ENCODE measurements around the gene PPP1R3A. TPM values are rescaled to one million over a fixed set of nuclear protein-coding genes. Genes with fewer than 3 reads are reported as not detected.

PPP1R3A gene
- total and polyA plus RNA-seq, 2 donors (not counting 1 experiment from before 2014, with no cell fraction given) = not detected

DNA sequence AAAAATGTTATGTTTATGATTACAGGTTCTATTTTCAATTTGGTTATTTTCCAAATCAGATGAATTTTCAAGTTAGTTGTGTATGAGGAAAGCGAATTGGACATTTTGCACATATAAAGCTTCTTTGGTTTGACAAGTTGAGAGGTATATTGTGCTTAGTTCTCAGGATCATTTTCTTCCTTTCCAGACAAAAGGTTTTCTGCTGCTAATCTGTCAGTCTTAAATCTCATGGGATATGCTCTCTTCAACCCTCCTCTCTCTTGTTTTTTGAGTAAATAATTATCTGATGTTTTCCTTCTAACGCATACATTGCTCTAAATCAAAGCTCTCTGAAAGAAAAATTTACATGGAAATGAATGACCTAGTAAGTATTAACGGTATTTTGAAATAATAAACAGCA lies 77.9 kb downstream of the PPP1R3A start:
- CTCF ChIA-PET = no interaction called here
- no peak for ATAC-seq (ENCODE audit: low read depth)
- no peak overlapping the region for H3K4me3 ChIP-seq (ENCODE audit: control extremely low read depth in 1 of 5, extremely low read depth in 1 of 5, insufficient read depth in 1 of 5, low read depth in 2 of 5, low read length in 4 of 5)

DNA sequence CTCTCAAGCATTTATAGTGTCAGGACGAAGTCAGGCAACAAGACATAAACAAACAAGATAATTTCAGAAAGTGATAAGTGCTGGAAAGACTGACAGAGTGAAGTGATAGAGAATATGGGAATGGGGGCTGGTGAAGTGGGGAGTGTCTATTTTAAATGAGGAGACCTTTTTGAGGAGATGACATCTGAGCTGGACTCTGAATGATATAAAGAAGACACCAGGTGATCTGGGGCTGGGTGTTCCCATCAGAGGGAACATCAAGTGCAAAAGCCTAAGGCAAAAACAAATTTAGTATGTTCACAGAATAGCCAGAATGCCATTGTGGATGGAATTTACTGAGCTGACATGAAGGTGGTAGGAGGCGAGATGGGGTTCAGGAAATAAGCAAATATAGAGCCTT lies 83.4 kb downstream of the PPP1R3A start:
- DNase-seq (no peak), ATAC-seq (ENCODE audit: low read depth) (no peak)
- Histone ChIP-seq H3K36me3 (replicated peaks in 1 of 2; ENCODE audit: control extremely low read depth in 1 of 2, control insufficient read depth in 1 of 2, extremely low read depth in 1 of 2, insufficient read depth in 2 of 2, low read length in 1 of 2) (no peaks in the 10 kb centered on the region), H3K4me1 (ENCODE audit: control insufficient read depth in 2 of 2, insufficient read depth in 2 of 2, low read length in 2 of 2) (no peaks in the 10 kb centered on the region), H3K9me3 (ENCODE audit: control extremely low read depth in 1 of 3, control insufficient read depth in 2 of 3, insufficient read depth in 1 of 3, low read length in 2 of 3) (no peaks in the 10 kb centered on the region), H3K4me2 (replicated peaks; ENCODE audit: low read depth, low read length, poor library complexity, severe bottlenecking) (no peak overlapping the region), H3K27me3 (replicated peaks in 1 of 4; ENCODE audit: control extremely low read depth in 1 of 4, control insufficient read depth in 3 of 4, insufficient read depth in 4 of 4, low read length in 3 of 4) (no peaks in the 10 kb centered on the region), H3K4me3 (ENCODE audit: control extremely low read depth in 1 of 5, extremely low read depth in 1 of 5, insufficient read depth in 1 of 5, low read depth in 2 of 5, low read length in 4 of 5) (no peak overlapping the region), H3K27ac (ENCODE audit: low read length in 2 of 2) (no peak overlapping the region), H3K79me2 (ENCODE audit: control insufficient read depth, insufficient read depth, low read length) (no peaks in the 10 kb centered on the region), H3K9ac (ENCODE audit: low read length) (no peak overlapping the region), H4K20me1 (ENCODE audit: control insufficient read depth, insufficient read depth, low read length, poor library complexity, severe bottlenecking) (no peaks in the 10 kb centered on the region), H2AFZ (ENCODE audit: insufficient read depth, low read depth, low read length, poor library complexity, severe bottlenecking) (no peak overlapping the region)
- intact Hi-C loops (cut with micrococcal nuclease) = no loop called here
- no peak overlapping the region for H3K27ac Mint-ChIP-seq
- TF ChIP-seq, protein P1, sequence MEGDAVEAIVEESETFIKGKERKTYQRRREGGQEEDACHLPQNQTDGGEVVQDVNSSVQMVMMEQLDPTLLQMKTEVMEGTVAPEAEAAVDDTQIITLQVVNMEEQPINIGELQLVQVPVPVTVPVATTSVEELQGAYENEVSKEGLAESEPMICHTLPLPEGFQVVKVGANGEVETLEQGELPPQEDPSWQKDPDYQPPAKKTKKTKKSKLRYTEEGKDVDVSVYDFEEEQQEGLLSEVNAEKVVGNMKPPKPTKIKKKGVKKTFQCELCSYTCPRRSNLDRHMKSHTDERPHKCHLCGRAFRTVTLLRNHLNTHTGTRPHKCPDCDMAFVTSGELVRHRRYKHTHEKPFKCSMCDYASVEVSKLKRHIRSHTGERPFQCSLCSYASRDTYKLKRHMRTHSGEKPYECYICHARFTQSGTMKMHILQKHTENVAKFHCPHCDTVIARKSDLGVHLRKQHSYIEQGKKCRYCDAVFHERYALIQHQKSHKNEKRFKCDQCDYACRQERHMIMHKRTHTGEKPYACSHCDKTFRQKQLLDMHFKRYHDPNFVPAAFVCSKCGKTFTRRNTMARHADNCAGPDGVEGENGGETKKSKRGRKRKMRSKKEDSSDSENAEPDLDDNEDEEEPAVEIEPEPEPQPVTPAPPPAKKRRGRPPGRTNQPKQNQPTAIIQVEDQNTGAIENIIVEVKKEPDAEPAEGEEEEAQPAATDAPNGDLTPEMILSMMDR (IDR thresholded peaks at IDR 0.05) = no peak
- TF ChIP-seq EZH2 (IDR thresholded peaks at IDR 0.05; ENCODE audit: borderline replicate concordance, insufficient read depth, low read depth, low read length, poor library complexity, severe bottlenecking) = no peak
- H3K9me3 Mint-ChIP-seq (ENCODE audit: insufficient read depth) = no peaks in the 10 kb centered on the region
- ChIA-PET POLR2A (no interaction called here), CTCF (no interaction called here)
- no peaks in the 10 kb centered on the region for H3K27me3 Mint-ChIP-seq
- no peak overlapping the region for H3K4me3 Mint-ChIP-seq
- 60% methylated on average over 1 of the region's 2 CpGs for WGBS (ENCODE audit: insufficient coverage)
- no peaks in the 10 kb centered on the region for H3K4me1 Mint-ChIP-seq

More for the DNA sequence above, 77.9 kb downstream of the PPP1R3A start:
- whole genome bisulfite sequencing (ENCODE audit: insufficient coverage) = no CpG with 5 or more reads among the region's 3 CpGs
- TF ChIP-seq EZH2 (IDR thresholded peaks at IDR 0.05; ENCODE audit: borderline replicate concordance, insufficient read depth, low read depth, low read length, poor library complexity, severe bottlenecking) = no peak
- TF ChIP-seq, protein P1 (IDR thresholded peaks at IDR 0.05) = no peak
- POLR2A ChIA-PET = no interaction called here
- H3K27ac Mint-ChIP-seq = no peak overlapping the region
- no peak overlapping the region for H2AFZ ChIP-seq (ENCODE audit: insufficient read depth, low read depth, low read length, poor library complexity, severe bottlenecking)
- no peaks in the 10 kb centered on the region for H3K27me3 ChIP-seq (replicated peaks in 1 of 4; ENCODE audit: control extremely low read depth in 1 of 4, control insufficient read depth in 3 of 4, insufficient read depth in 4 of 4, low read length in 3 of 4)
- DNase-seq = no peak
- no peaks in the 10 kb centered on the region for H3K4me1 ChIP-seq (ENCODE audit: control insufficient read depth in 2 of 2, insufficient read depth in 2 of 2, low read length in 2 of 2)
- H3K36me3 ChIP-seq (replicated peaks in 1 of 2; ENCODE audit: control extremely low read depth in 1 of 2, control insufficient read depth in 1 of 2, extremely low read depth in 1 of 2, insufficient read depth in 2 of 2, low read length in 1 of 2) = no peaks in the 10 kb centered on the region
- H3K27me3 Mint-ChIP-seq = no peaks in the 10 kb centered on the region
- no peaks in the 10 kb centered on the region for H3K4me1 Mint-ChIP-seq
- H3K9ac ChIP-seq (ENCODE audit: low read length) = no peak overlapping the region
- H4K20me1 ChIP-seq (ENCODE audit: control insufficient read depth, insufficient read depth, low read length, poor library complexity, severe bottlenecking) = no peaks in the 10 kb centered on the region
- H3K4me2 ChIP-seq (replicated peaks; ENCODE audit: low read depth, low read length, poor library complexity, severe bottlenecking) = no peak overlapping the region
- H3K79me2 ChIP-seq (ENCODE audit: control insufficient read depth, insufficient read depth, low read length) = no peaks in the 10 kb centered on the region
- no peaks in the 10 kb centered on the region for H3K9me3 Mint-ChIP-seq (ENCODE audit: insufficient read depth)
- no peak overlapping the region for H3K27ac ChIP-seq (ENCODE audit: low read length in 2 of 2)
- intact Hi-C loops (cut with micrococcal nuclease) = no loop called here
- no peak overlapping the region for H3K4me3 Mint-ChIP-seq
- H3K9me3 ChIP-seq (ENCODE audit: control extremely low read depth in 1 of 3, control insufficient read depth in 2 of 3, insufficient read depth in 1 of 3, low read length in 2 of 3) = no peaks in the 10 kb centered on the region

Measured in B cell (primary cell).